Fibroblast of pulmonary artery (primary cell): ENCODE results near the gene RABAC1.

Source experiments
- DNase-seq: peaks from one replicate; pipeline ENCODE4 v3.0.0-alpha.2; 2010; ENCODE audit warnings: low read depth
- H3K4me3 ChIP-seq: replicated peaks from 2 replicates; pipeline ENCODE4 v1.5.1; 2011; ENCODE audit warnings: low read depth, mild to moderate bottlenecking, control low read depth, low read length, moderate library complexity
- CTCF ChIP-seq: IDR thresholded peaks from 2 replicates; pipeline ENCODE4 v1.5.1; 2011; ENCODE audit warnings: mild to moderate bottlenecking, control low read depth, low read length, inconsistent platforms; ENCODE audit errors: missing control alignments

Gene RABAC1

GRCh38 chr19:41959056-41960053 lies at the start of gene RABAC1:
RABAC1 (minus strand) TSS chr19:41959321; CDS start chr19:41959292, 29 bp downstream.
- peak within 1 kb of the TSS; percentile 93 for H3K4me3 ChIP-seq
- TF ChIP-seq CTCF: peak; percentile 19
- peak; percentile 92 for DNase-seq

GRCh38 chr19:42006569-42006968 lies 47.4 kb upstream of the RABAC1 start:
- no peak for DNase-seq
- no peak for TF ChIP-seq CTCF
- H3K4me3 ChIP-seq: no peak overlapping the region

- TF ChIP-seq CTCF: no peak
- H3K4me3 ChIP-seq: no peak overlapping the region
- no peak for DNase-seq
Measured at GRCh38 chr19:42005504-42005903, 46.4 kb upstream of the RABAC1 start.

- H3K4me3 ChIP-seq: no peak overlapping the region
- DNase-seq: no peak
- TF ChIP-seq CTCF: no peak
Measured at GRCh38 chr19:42003506-42004294, 44.6 kb upstream of the RABAC1 start.

GRCh38 chr19:41999878-42000208 lies 40.7 kb upstream of the RABAC1 start:
- no peak for DNase-seq
- TF ChIP-seq CTCF: no peak
- no peak overlapping the region for H3K4me3 ChIP-seq

GRCh38 chr19:41999071-41999877 lies 40.2 kb upstream of the RABAC1 start:
- no peak for TF ChIP-seq CTCF
- H3K4me3 ChIP-seq: no peak overlapping the region
- no peak for DNase-seq
